Measurements from ENCODE around the gene IFNGR1.

- no peak for TF ChIP-seq ZNF274 (IDR thresholded peaks at IDR 0.05; ENCODE audit: low read depth, low read length)
- TF ChIP-seq YY1 (IDR thresholded peaks at IDR 0.05; ENCODE audit: insufficient read depth, insufficient read length) = no peak
Measured at GRCh38 chr6:137166247-137167098, 52.7 kb downstream of the IFNGR1 start.

All from NT2/D1 (cell line).